Neutrophil (primary cell): ENCODE results near the gene FGF1.

Experiments
- H3K27ac ChIP-seq: fragments of 200-600 bp; sonication (generic); 2 replicates; pipeline ENCODE4 v1.5.1; 2016; ENCODE audit warnings: mild to moderate bottlenecking, moderate library complexity
- H3K27me3 ChIP-seq: fragments of 200-600 bp; sonication (generic); 2 replicates; pipeline ENCODE4 v1.6.0; 2016; ENCODE audit warnings: mild to moderate bottlenecking
- H3K36me3 ChIP-seq: fragments of 200-600 bp; sonication (generic); 2 replicates; pipeline ENCODE4 v1.5.1; 2017
- H3K4me1 ChIP-seq, 2 experiments: fragments of 200-600 bp in 1 of 2; sonication (generic) in 1 of 2; 1 replicate in 1 of 2; 2 replicates in 1 of 2; pipeline versions ENCODE4 v1.5.1 to v1.6.1; 2013 to 2016; ENCODE audit warnings: low read depth in 1 of 2, low read length in 1 of 2, mild to moderate bottlenecking in 1 of 2, moderate library complexity in 1 of 2; ENCODE audit not compliant: control insufficient read depth in 1 of 2, insufficient read depth in 1 of 2
- H3K4me3 ChIP-seq, 2 experiments: fragments of 200-600 bp in 1 of 2; sonication (generic) in 1 of 2; 1 replicate in 1 of 2; 2 replicates in 1 of 2; pipeline ENCODE4 v1.5.1; 2013 to 2016; ENCODE audit warnings: low read depth in 1 of 2, low read length in 1 of 2, mild to moderate bottlenecking in 1 of 2, moderate library complexity in 1 of 2
- H3K9me3 ChIP-seq: fragments of 200-600 bp; sonication (generic); 2 replicates; pipeline ENCODE4 v1.5.1; 2016
- TF ChIP-seq, protein P1 (sequence below): fragments of 200-600 bp; sonication (generic); IDR thresholded peaks from 2 replicates; pipeline ENCODE4 v1.5.1; 2016; ENCODE audit warnings: antibody characterized with exemption

Gene FGF1

DNA sequence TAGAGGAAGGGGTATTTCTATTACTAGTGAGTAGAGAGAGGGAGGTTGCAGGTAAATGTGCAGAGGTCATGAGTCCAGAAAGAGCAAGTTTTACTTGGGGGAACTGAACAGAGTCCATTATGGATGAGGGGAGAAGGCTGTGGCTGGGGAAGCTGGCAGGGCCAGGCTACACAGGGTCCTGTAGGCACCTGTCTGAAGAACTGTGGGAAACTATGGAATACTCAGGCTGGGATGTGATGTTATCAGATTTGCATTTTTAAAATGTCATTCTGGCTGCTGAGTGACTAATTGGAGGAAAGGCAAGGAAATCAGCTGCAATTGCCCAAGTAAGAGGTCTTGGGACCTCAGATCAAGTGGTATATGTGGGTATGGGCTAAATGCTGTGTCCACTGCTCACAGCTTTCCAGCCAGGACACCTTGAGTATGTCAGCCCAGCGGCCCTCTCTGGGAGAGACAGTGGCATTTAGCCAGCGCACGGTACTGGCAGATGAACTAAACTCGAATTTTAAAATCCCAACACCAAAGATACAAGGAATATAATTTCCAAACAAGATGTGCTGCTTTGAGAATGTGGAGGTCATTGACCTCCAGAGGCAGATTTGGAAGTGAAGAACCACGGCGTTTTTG is 49.1 kb downstream of the FGF1 start:
- Histone ChIP-seq H3K4me1 (no peaks in the 10 kb centered on the region), H3K27me3 (peaks cover 8% of the 10 kb centered on the region), H3K4me3 (no peak overlapping the region), H3K27ac (no peak overlapping the region), H3K36me3 (no peaks in the 10 kb centered on the region), H3K9me3 (no peaks in the 10 kb centered on the region)
- TF ChIP-seq, protein P1, sequence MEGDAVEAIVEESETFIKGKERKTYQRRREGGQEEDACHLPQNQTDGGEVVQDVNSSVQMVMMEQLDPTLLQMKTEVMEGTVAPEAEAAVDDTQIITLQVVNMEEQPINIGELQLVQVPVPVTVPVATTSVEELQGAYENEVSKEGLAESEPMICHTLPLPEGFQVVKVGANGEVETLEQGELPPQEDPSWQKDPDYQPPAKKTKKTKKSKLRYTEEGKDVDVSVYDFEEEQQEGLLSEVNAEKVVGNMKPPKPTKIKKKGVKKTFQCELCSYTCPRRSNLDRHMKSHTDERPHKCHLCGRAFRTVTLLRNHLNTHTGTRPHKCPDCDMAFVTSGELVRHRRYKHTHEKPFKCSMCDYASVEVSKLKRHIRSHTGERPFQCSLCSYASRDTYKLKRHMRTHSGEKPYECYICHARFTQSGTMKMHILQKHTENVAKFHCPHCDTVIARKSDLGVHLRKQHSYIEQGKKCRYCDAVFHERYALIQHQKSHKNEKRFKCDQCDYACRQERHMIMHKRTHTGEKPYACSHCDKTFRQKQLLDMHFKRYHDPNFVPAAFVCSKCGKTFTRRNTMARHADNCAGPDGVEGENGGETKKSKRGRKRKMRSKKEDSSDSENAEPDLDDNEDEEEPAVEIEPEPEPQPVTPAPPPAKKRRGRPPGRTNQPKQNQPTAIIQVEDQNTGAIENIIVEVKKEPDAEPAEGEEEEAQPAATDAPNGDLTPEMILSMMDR = no peak

DNA sequence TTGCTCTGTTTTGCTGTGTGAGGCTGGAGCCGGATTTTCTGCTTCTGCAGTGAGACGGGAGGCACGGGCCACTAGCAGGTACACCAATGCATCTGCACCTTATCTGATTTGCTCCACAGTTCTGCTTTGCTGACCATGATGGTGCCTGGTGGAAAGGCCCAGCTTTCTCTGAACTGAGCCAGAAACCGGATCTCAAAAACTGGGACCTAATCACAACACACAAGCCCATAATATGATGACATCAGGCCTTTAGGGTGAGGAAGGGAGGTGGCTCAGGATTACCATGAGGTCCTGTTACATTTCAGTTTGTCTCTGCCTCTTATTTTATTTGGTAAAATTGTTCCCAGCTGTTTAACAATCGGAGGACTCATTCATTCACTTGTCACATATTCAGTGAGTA is 49.8 kb downstream of the FGF1 start:
- H3K4me3 ChIP-seq = no peak overlapping the region
- no peaks in the 10 kb centered on the region for H3K36me3 ChIP-seq
- H3K4me1 ChIP-seq = no peaks in the 10 kb centered on the region
- no peak overlapping the region for H3K27ac ChIP-seq
- H3K9me3 ChIP-seq = no peaks in the 10 kb centered on the region
- peaks cover 8% of the 10 kb centered on the region for H3K27me3 ChIP-seq
- TF ChIP-seq, protein P1 = no peak

GRCh38 chr5:142634216-142635011 is 51.5 kb downstream of the FGF1 start:
- Histone ChIP-seq H3K27ac (no peak overlapping the region), H3K36me3 (no peaks in the 10 kb centered on the region), H3K27me3 (peaks cover 7% of the 10 kb centered on the region), H3K9me3 (no peaks in the 10 kb centered on the region), H3K4me1 (no peaks in the 10 kb centered on the region), H3K4me3 (no peak overlapping the region)
- TF ChIP-seq, protein P1 = no peak

- no peaks in the 10 kb centered on the region for H3K9me3 ChIP-seq
- H3K4me1 ChIP-seq = no peaks in the 10 kb centered on the region
- no peaks in the 10 kb centered on the region for H3K36me3 ChIP-seq
- TF ChIP-seq, protein P1 = no peak
- no peak overlapping the region for H3K4me3 ChIP-seq
- no peaks in the 10 kb centered on the region for H3K27me3 ChIP-seq
- H3K27ac ChIP-seq = no peak overlapping the region
Measured at GRCh38 chr5:142630927-142631539, 54.9 kb downstream of the FGF1 start.

GRCh38 chr5:142627383-142628217 is 58.3 kb downstream of the FGF1 start:
- Histone ChIP-seq H3K4me1 (no peaks in the 10 kb centered on the region), H3K36me3 (no peaks in the 10 kb centered on the region), H3K27ac (no peak overlapping the region), H3K27me3 (no peaks in the 10 kb centered on the region), H3K4me3 (no peak overlapping the region), H3K9me3 (no peaks in the 10 kb centered on the region)
- TF ChIP-seq, protein P1 = no peak
